Adrenal gland (tissue), 5 donors: Measurements from ENCODE around the gene MSRB3.

Source experiments
- POLR2A ChIP-seq, 2 donors: fragments of 450-650 bp; IDR thresholded peaks; one replicate each; pipeline ENCODE4 v1.6.1; 2017; ENCODE audit warnings: antibody characterized with exemption in 2 of 2, mild to moderate bottlenecking in 2 of 2, moderate library complexity in 1 of 2
- TF ChIP-seq, protein P1 (sequence below), 6 experiments: fragments of 450-650 bp in 4 of 6; fragments of 200-600 bp in 2 of 6; sonication (generic) in 1 of 6; IDR thresholded peaks; 1 replicate in 5 of 6; 2 replicates in 1 of 6; pipeline versions ENCODE4 v1.5.1 to v1.8.0; 2016 to 2021; ENCODE audit warnings: antibody characterized with exemption in 6 of 6, mild to moderate bottlenecking in 2 of 6, moderate library complexity in 1 of 6
- donor health status: DM: no; HTN: no; CAD: no.

DNA sequence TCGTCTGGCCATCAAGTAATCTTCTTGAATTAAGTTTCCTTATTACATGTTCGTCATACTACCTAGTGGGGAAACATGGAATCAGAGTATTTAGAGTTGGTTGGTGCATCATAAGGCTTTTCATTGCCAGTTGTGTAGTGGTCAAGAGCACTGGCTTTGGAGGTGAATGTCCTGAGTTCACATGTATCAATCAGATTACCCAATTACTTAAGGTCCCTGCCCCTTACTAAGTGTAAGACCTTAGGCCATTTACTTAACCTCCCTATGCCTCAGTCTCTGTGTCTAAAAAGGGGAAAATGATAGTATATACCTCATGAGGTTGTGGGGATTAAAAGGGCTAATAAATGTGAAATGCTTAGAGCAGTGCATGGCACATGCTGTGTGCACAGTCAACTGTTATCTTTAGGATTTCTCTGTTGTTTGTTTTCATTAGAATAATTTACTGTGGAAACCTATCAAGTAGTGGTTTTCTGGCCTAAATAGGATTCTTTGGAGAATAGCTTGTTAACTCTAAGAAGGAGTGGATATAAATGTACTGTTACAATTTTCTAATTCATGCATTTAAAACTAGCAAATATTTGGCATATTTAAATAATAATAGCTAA, 27.0 kb downstream of the MSRB3 start:
- TF ChIP-seq POLR2A (IDR thresholded peaks at IDR 0.05) = no peak
- TF ChIP-seq, protein P1, sequence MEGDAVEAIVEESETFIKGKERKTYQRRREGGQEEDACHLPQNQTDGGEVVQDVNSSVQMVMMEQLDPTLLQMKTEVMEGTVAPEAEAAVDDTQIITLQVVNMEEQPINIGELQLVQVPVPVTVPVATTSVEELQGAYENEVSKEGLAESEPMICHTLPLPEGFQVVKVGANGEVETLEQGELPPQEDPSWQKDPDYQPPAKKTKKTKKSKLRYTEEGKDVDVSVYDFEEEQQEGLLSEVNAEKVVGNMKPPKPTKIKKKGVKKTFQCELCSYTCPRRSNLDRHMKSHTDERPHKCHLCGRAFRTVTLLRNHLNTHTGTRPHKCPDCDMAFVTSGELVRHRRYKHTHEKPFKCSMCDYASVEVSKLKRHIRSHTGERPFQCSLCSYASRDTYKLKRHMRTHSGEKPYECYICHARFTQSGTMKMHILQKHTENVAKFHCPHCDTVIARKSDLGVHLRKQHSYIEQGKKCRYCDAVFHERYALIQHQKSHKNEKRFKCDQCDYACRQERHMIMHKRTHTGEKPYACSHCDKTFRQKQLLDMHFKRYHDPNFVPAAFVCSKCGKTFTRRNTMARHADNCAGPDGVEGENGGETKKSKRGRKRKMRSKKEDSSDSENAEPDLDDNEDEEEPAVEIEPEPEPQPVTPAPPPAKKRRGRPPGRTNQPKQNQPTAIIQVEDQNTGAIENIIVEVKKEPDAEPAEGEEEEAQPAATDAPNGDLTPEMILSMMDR (IDR thresholded peaks at IDR 0.05) = no peak
